ENCODE results near the gene PM20D2. TPM values are rescaled to one million over a fixed set of nuclear protein-coding genes. Genes with fewer than 3 reads are reported as not detected.

PM20D2 gene
- total and polyA plus RNA-seq, 2 experiments from 2014 or later = 4.4 to 10.2 TPM

GRCh38 chr6:89116702-89117101, 29.2 kb upstream of the PM20D2 start (continued):
- TF ChIP-seq REST (IDR thresholded peaks at IDR 0.05; ENCODE audit: unreplicated experiment) = no peak
- TF ChIP-seq ZNF114 (CRISPR knock-in tag; IDR thresholded peaks at IDR 0.05) = no peak
- no peak for TF ChIP-seq ZNF331 (CRISPR knock-in tag; IDR thresholded peaks at IDR 0.05; ENCODE audit: low read depth)
- no peak for TF ChIP-seq JUNB (IDR thresholded peaks at IDR 0.05; ENCODE audit: unreplicated experiment)

GRCh38 chr6:89117211-89118108, 28.4 kb upstream of the PM20D2 start, which contains the start of gene SRSF12:
Gene SRSF12 (minus strand): TSS chr6:89118071. CDS start chr6:89117887, 184 bp downstream.
- peak within 1 kb of the TSS; percentile 90 for H3K4me3 Mint-ChIP-seq
- Histone ChIP-seq H4K20me1 (replicated peaks; ENCODE audit: insufficient read depth) (no peaks in the 10 kb centered on the region; the same call in 1 of the 2 replicates), H3K27me3 (ENCODE audit: insufficient read depth) (peaks cover 56% of the 10 kb centered on the region), H3K27ac (ENCODE audit: low read depth) (no peak within 1 kb of the TSS), H3F3A (replicated peaks; ENCODE audit: low read depth) (peaks cover 9% of the 10 kb centered on the region; the same call in 1 of the 2 replicates), H3K9me2 (ENCODE audit: insufficient read depth) (no peaks in the 10 kb centered on the region), H3K4me2 (peak within 1 kb of the TSS; percentile 98), H3K4me1 (ENCODE audit: insufficient read depth) (peaks cover 7% of the 10 kb centered on the region; the same call in 1 of the 2 replicates), H3K36me3 (ENCODE audit: insufficient read depth) (no peaks in the 10 kb centered on the region), H2AFZ (peak within 1 kb of the TSS; percentile 96), H3K79me2 (replicated peaks; ENCODE audit: insufficient read depth) (no peaks in the 10 kb centered on the region), H3K4me3 (peak within 1 kb of the TSS; percentile 84)
- no peak within 1 kb of the TSS; the same call in 1 of the 2 replicates for H3K27ac Mint-ChIP-seq
- DNase-seq (ENCODE audit: low spot score) (peak; percentile 76), ATAC-seq (peak; percentile 87)
- H3K4me1 Mint-ChIP-seq = peaks cover 6% of the 10 kb centered on the region
- H3K27me3 Mint-ChIP-seq (ENCODE audit: insufficient read depth, low read depth, poor library complexity) = peaks cover 23% of the 10 kb centered on the region
- H3K9me3 Mint-ChIP-seq = no peaks in the 10 kb centered on the region
- peak; percentile 41 for TF ChIP-seq EZH2 (IDR thresholded peaks at IDR 0.05; ENCODE audit: low read depth, unreplicated experiment)
- TF ChIP-seq ZNF331 (CRISPR knock-in tag; IDR thresholded peaks at IDR 0.05; ENCODE audit: low read depth) = no peak
- no peaks in the 10 kb centered on the region; the same call in 2 of the 3 replicates for H3K36me3 Mint-ChIP-seq (ENCODE audit: low read depth)

GRCh38 chr6:89118931-89119330, 26.9 kb upstream of the PM20D2 start:
- ATAC-seq (no peak), DNase-seq (ENCODE audit: low spot score) (no peak)
- Histone ChIP-seq H3K36me3 (ENCODE audit: insufficient read depth) (no peaks in the 10 kb centered on the region), H3K9me2 (ENCODE audit: insufficient read depth) (no peaks in the 10 kb centered on the region), H3K27me3 (ENCODE audit: insufficient read depth) (peaks cover 56% of the 10 kb centered on the region), H3K79me2 (replicated peaks; ENCODE audit: insufficient read depth) (no peaks in the 10 kb centered on the region), H2AFZ (no peak overlapping the region), H3K4me1 (ENCODE audit: insufficient read depth) (peaks cover 7% of the 10 kb centered on the region; the same call in 1 of the 2 replicates), H4K20me1 (replicated peaks; ENCODE audit: insufficient read depth) (no peaks in the 10 kb centered on the region; the same call in 1 of the 2 replicates), H3K4me2 (no peak overlapping the region; the same call in 1 of the 2 replicates), H3K4me3 (no peak overlapping the region), H3F3A (replicated peaks; ENCODE audit: low read depth) (peaks cover 9% of the 10 kb centered on the region; the same call in 1 of the 2 replicates), H3K27ac (ENCODE audit: low read depth) (no peak overlapping the region)
- no peak overlapping the region for H3K27ac Mint-ChIP-seq
- H3K4me1 Mint-ChIP-seq = peaks cover 6% of the 10 kb centered on the region
- no peaks in the 10 kb centered on the region for H3K9me3 Mint-ChIP-seq
- H3K4me3 Mint-ChIP-seq = peak overlapping the region; percentile 61
- H3K36me3 Mint-ChIP-seq (ENCODE audit: low read depth) = no peaks in the 10 kb centered on the region; the same call in 2 of the 3 replicates
- H3K27me3 Mint-ChIP-seq (ENCODE audit: insufficient read depth, low read depth, poor library complexity) = peaks cover 23% of the 10 kb centered on the region
- no peak for TF ChIP-seq NANOG (IDR thresholded peaks at IDR 0.05; ENCODE audit: borderline replicate concordance)
- no peak for TF ChIP-seq CTCF (conservative IDR thresholded peaks at IDR 0.05; ENCODE audit: low read depth in 2 of 2)
- TF ChIP-seq ETS1 (IDR thresholded peaks at IDR 0.05) = no peak
- no peak for TF ChIP-seq CREB1 (CRISPR knock-in tag; IDR thresholded peaks at IDR 0.05; ENCODE audit: low read depth)
- TF ChIP-seq REST (IDR thresholded peaks at IDR 0.05; ENCODE audit: unreplicated experiment) = no peak
- no peak for TF ChIP-seq EZH2 (IDR thresholded peaks at IDR 0.05; ENCODE audit: low read depth, unreplicated experiment)
- no peak for TF ChIP-seq EZH2phosphoT487 (IDR thresholded peaks at IDR 0.05; ENCODE audit: unreplicated experiment)

Measured in GM23338 (cell line).